Astrocyte of the spinal cord (primary cell): Measurements from ENCODE around the gene MDM4.
A peak's percentile ranks its signal among the peaks of the same experiment; 100 is the strongest.

ENCODE experiments used
- DNase-seq: peaks from one replicate; pipeline ENCODE4 v3.0.0; 2011; ENCODE audit warnings: low read depth, low spot score
- H3K4me3 ChIP-seq: 2 replicates; pipeline ENCODE4 v1.5.1; 2011; ENCODE audit warnings: low read depth, mild to moderate bottlenecking, low read length, moderate library complexity
- in situ Hi-C: cut with HindIII; loops from 2 replicates; pipeline ENCODE4 v1.10.0; 2017; ENCODE audit warnings: low sequenced_read_pairs
- TF ChIP-seq, protein P1 (sequence below): IDR thresholded peaks from 2 replicates; pipeline ENCODE4 v1.5.1; 2012; ENCODE audit warnings: low read depth, mild to moderate bottlenecking, low read length, inconsistent platforms

MDM4 gene

DNA sequence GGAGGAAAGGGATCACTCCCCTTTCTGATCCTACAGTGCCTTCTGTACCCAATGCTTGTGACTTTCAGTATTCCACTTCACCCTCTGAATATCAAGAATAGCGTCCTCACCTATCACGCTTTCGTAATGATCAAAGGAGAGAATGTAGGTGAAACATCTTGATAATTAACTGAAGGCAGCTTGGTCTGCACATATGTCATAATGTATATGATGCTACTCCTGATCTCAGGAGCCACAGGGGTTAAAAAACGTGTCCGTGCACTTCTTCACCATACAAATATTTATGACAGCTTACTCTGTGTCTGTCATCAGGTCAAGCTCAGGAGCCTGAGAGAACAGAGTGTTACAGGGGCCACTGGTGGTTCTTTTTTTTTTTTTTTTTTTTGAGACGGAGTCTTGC is 20.4 kb upstream of the MDM4 start:
- H3K4me3 ChIP-seq: no peak overlapping the region
- in situ Hi-C loops: no loop called here
- TF ChIP-seq, protein P1, sequence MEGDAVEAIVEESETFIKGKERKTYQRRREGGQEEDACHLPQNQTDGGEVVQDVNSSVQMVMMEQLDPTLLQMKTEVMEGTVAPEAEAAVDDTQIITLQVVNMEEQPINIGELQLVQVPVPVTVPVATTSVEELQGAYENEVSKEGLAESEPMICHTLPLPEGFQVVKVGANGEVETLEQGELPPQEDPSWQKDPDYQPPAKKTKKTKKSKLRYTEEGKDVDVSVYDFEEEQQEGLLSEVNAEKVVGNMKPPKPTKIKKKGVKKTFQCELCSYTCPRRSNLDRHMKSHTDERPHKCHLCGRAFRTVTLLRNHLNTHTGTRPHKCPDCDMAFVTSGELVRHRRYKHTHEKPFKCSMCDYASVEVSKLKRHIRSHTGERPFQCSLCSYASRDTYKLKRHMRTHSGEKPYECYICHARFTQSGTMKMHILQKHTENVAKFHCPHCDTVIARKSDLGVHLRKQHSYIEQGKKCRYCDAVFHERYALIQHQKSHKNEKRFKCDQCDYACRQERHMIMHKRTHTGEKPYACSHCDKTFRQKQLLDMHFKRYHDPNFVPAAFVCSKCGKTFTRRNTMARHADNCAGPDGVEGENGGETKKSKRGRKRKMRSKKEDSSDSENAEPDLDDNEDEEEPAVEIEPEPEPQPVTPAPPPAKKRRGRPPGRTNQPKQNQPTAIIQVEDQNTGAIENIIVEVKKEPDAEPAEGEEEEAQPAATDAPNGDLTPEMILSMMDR: no peak

DNA sequence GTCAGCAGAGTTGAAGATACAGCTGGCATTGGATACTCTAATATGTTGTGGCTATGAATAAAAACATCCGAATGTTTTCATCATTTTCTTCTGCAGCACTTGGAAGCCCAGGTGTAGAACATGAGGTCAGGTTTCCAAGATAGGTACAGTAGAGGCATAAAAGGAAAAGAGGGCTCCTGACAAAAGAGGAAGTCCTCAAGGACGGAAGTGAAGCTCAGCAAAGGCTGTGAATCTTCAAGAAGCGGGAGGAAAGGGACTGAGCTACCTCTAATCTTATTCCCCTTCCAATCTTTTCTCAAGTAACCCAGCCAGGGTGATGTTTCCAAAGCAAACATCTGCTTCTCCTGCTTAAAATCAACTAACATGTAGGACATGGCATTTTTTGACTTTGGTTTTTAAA is 17.2 kb upstream of the MDM4 start:
- TF ChIP-seq, protein P1: no peak
- DNase-seq: no peak
- H3K4me3 ChIP-seq: no peak overlapping the region
- in situ Hi-C loops: no loop called here

More for the DNA sequence above, 20.4 kb upstream of the MDM4 start:
- no peak for DNase-seq

DNA sequence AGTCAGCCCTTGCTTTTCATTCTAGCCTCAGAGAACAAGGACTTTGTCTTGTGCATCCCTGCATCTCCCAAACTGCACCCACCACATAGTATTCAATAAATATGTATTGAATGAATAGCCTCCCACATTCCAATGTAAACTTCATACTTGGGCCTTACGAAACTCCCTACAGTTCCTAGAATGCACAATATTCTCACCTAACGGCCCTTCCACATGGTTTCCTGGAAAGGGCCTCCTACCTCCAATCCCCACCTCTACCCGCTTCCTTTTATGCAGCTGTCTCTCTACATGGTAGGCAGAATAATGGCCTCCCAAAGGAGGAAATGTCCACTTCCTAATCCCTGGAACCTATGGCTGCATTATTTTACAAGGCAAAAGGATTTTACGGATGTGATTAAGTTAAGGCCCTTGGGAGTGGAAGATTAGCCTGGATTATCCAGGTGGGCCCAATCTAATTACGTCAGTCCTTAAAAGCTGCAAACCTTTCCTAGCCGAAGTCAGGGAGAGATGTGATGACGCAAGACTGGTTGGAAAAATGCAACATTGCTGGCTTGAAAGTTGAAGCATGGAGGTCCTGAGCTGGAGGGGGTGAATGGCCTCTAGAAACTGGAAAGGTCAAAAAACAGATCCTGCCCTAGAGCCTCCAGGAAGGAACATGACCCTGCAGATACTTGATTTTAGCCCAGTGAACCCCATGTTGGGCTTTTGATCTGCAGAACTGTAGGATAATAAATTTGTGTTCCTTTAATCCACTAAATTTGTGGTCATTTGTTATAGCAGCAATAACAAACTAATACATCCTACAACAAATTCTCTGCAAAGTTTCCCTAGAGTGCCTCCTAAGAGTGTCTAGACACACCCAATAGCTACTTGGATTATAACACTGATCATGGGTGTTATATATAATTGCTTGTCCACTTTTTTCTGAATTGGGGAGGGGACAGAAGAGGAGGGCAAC is 16.4 kb upstream of the MDM4 start:
- H3K4me3 ChIP-seq: no peak overlapping the region
- DNase-seq: no peak
- in situ Hi-C loops: no loop called here
- TF ChIP-seq, protein P1: no peak

DNA sequence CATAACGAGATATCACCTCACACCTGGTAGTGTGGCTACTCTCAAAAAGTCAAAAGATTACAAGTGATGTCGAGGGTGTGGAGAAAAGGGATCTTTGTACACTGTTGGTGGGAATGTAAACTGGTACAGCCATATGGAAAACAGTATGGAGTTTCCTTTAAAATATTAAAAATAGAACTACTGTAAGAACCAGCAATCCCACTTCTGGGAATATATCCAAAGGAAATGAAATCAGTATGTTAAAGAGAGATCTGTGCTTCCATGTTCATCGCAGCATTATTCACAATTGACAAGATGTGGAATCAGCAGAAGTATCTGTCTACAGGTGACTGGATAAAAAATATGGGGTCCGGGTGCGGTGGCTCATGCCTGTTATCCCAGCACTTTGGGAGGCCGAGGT is 14.0 kb upstream of the MDM4 start:
- in situ Hi-C loops: no loop called here
- DNase-seq: no peak
- TF ChIP-seq, protein P1: no peak
- H3K4me3 ChIP-seq: no peak overlapping the region

DNA sequence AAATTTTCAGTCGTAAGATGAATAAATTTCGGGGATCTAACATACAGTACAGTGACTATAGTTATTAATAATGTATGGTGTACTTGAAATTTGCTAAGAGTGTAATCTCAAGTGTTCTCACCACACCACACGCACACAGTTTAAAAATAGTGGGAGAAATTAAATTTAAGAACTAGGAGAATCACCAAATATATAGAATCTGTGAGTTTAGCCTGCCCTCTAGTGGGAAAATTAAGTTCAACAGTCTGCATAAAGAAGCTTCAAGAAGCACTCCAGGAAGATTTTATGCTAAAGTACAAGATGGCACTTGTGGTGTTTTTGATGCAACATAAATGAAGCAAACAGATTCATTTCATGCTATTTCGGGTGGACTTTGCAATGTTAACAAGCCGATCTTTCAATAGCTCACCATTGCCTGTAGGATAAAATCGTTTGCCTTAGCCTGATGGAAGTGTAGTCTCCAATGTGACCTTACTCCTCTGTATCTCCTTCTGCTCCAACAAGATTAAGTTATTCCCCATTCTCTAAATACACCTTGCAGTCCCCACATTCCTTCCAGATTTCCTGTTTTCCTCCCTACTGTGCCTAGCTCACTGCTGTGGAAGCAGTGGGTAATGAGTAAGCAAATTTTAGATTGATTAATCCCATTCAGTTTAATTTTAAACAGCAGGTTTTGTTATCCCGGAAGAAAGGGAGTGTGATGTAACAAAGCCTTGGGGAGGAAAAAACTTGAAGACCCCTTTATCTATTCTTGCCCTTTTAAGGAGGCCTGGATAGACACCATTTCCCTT is 12.9 kb upstream of the MDM4 start:
- TF ChIP-seq, protein P1: peak; percentile 56
- in situ Hi-C loops: no loop called here
- no peak overlapping the region for H3K4me3 ChIP-seq
- peak; percentile 82 for DNase-seq

DNA sequence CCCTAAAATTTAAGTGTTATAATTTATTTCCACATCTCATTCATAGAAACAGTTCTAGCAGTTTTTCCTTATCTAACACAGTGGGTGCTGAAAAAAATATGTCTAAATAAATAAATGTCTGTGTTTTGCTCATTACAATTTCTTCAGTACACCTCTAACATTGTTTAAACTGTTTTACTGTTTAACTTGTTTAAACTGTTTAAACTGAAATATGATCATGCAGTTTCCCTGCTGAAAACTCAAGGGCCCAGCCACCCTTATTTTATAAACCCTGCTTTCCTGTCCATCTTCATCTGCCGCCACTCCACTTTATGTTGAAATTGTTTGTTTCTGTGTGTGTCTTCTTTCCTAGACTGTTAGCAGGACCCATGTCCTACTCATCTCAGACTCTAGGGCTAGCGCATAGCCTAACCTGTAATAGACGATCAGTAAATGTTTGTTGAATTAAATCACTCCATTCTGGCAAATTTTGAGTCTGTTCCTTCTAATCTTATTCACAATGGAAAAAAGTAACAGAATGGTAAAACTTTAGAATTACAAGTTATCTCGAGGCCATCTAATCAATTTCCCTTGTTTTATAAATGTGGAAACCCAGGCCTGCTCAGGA is 12.2 kb upstream of the MDM4 start:
- in situ Hi-C loops: no loop called here
- no peak for DNase-seq
- TF ChIP-seq, protein P1: no peak
- no peak overlapping the region for H3K4me3 ChIP-seq
